Loucy (cell line): ENCODE measurements around the gene SPNS3.

Experiments used
- EZH2phosphoT487 ChIP-seq: fragments of 200-600 bp; IDR thresholded peaks from 2 replicates; pipeline ENCODE4 v1.6.1; 2018; ENCODE audit warnings: antibody characterized with exemption, mild to moderate bottlenecking, moderate library complexity, borderline replicate concordance
- TF ChIP-seq, protein P1 (sequence below): fragments of 200-600 bp; sonication (generic); conservative IDR thresholded peaks from 2 replicates; pipeline ENCODE4 v1.5.1; 2014; ENCODE audit warnings: mild to moderate bottlenecking, antibody characterized with exemption, low read length

DNA sequence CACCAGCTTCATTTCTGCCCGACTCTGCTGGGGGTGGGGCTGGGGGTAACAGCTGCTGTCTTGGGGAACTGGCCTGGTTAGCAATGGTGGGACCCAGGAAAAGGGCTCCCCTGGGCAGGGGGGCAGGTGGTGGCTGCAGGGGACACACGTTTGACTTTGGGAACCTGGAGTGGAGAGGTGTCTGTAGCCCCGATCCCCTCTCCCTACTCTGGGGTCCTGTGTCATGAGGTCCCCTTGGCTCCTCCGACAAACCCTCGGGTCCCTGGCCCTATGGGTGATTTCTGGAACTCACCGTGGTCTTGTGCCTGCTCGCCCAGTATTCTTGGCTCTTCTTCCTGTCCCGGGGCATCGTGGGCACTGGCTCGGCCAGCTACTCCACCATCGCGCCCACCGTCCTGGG, 12.0 kb downstream of the SPNS3 start:
- TF ChIP-seq, protein P1, sequence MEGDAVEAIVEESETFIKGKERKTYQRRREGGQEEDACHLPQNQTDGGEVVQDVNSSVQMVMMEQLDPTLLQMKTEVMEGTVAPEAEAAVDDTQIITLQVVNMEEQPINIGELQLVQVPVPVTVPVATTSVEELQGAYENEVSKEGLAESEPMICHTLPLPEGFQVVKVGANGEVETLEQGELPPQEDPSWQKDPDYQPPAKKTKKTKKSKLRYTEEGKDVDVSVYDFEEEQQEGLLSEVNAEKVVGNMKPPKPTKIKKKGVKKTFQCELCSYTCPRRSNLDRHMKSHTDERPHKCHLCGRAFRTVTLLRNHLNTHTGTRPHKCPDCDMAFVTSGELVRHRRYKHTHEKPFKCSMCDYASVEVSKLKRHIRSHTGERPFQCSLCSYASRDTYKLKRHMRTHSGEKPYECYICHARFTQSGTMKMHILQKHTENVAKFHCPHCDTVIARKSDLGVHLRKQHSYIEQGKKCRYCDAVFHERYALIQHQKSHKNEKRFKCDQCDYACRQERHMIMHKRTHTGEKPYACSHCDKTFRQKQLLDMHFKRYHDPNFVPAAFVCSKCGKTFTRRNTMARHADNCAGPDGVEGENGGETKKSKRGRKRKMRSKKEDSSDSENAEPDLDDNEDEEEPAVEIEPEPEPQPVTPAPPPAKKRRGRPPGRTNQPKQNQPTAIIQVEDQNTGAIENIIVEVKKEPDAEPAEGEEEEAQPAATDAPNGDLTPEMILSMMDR = no peak
- TF ChIP-seq EZH2phosphoT487 = no peak
